Sciatic nerve (tissue), 2 donors: ENCODE data around the gene DROSHA. TPM values are rescaled to one million over a fixed set of nuclear protein-coding genes. Genes with fewer than 3 reads are reported as not detected.
"Not testable (repeated sequence)": the region's sequence is repeated elsewhere in the genome, so short reads cannot be mapped to it uniquely, and the experiment has no call there.

Experiments used
- ATAC-seq: fragments of 200-7000 bp; cut with Tn5 transposase; one replicate; pipeline ENCODE4 v1.9.1; 2020; ENCODE audit warnings: mild to moderate bottlenecking, moderate library complexity
- DNase-seq: peaks from one replicate; pipeline ENCODE4 v3.0.0-alpha.2; 2020; ENCODE audit warnings: low spot score
- intact Hi-C: fragments of 100-400 bp; cut with DNase I; formaldehyde crosslinking; loops from one replicate; pipeline ENCODE4 v1.14.2; 2022
- total RNA-seq: library from RNA; stranded (reverse); fragmentation: NEBNext Ultra II Directional; extraction: Animal tissue kit (Norgen Biotek cat#: 25700); gene quantifications from one replicate; pipeline ENCODE4 v1.2.1, GENCODE V29; 2021
- donor health status: DM: no; HTN: no; CAD: no.
- donor health status: DM: no; HTN: no; CAD: no.

DROSHA gene
- total RNA-seq, 1 donor from 2014 or later = 69.8 TPM

DNA sequence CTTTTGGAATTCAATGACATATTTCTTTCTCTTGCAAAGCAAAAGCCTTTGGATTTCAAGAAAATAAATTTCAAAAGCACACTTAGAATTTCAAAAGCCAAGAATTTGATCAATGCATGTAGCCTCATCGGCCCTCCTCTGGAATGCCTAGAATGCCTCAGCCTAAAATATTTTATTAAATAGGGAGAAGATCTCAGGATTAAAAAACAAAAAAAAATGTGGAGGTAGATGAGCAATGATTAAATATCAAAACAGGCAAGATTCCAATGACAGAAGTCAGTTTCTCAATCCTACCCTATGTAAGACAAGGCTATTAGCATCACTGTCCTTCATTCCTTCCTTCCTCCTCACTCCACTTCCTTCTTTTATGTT lies 169.4 kb downstream of the DROSHA start:
- intact Hi-C loops = no loop called here
- DNase-seq (no peak), ATAC-seq (no peak)

DNA sequence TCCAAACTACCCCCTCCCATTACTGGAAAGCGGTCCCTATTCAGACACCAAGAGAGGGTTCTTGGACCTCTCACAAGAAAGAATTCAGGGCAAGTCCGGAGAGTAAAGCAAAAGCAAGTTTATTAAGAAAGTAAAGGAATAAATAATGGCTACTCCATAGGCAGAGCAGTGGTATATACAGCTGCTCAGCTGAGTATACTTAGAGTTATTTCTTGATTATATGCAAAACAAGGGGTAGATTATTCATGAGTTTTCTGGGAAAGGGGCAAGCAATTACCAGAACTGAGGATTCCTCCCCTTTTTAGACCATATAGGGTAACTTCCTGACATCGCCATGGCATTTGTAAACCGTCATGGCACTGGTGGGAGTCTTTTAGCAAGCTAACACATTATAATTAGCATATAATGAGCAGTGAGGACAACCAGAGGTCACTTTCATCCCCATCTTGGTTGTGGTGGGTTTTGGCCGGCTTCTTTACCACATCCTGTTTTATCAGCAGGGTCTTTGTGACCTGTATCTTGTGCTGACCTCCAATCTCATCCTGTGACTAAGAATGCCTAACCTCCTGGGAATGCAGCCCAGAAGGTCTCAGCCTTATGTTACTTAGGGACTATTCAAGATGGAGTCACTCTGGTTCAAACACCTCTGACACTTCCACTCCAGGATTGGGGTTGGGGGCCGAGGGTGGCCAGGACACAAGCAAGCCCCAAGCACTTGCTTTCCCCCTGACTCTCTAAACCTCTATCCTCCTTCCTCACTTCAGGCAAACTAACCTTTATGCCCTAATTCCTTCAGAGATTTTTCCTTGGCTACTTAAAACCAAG lies 170.0 kb downstream of the DROSHA start:
- DNase-seq, ATAC-seq, intact Hi-C loops: not testable (repeated sequence)

GRCh38 chr5:31361234-31361633 lies 170.7 kb downstream of the DROSHA start:
- DNase-seq (no peak), ATAC-seq (no peak)

GRCh38 chr5:31359839-31360238 lies 172.1 kb downstream of the DROSHA start:
- no peak for DNase-seq
- intact Hi-C loops = no loop called here
- ATAC-seq = no peak

More at GRCh38 chr5:31361234-31361633, 170.7 kb downstream of the DROSHA start:
- intact Hi-C loops = no loop called here

- intact Hi-C loops = no loop called here
- DNase-seq = no peak
- ATAC-seq = no peak
Observed at GRCh38 chr5:31357038-31357437, 174.9 kb downstream of the DROSHA start.

- ATAC-seq = no peak
- DNase-seq = no peak
- intact Hi-C loops = no loop called here
Observed at GRCh38 chr5:31355337-31355736, 176.6 kb downstream of the DROSHA start.

Other genes with a start within 250 kb of the DROSHA start
- gene C5orf22, start 208 bp upstream of the DROSHA start, total RNA-seq = 19.7 TPM
- gene PDZD2, start 107.0 kb upstream of the DROSHA start, total RNA-seq = 105 TPM